Smooth muscle cell (in vitro differentiated cells): ENCODE measurements around the gene RTN3. TPM values are rescaled to one million over a fixed set of nuclear protein-coding genes. Genes with fewer than 3 reads are reported as not detected.

Experiments
- DNase-seq: peaks from one replicate; lab custom pipeline; 2025; ENCODE audit not compliant: unreplicated experiment; lab: John Stamatoyannopoulos, UW
- H2AFZ ChIP-seq: fragments of 200-600 bp; sonication (generic); 2 replicates; pipeline ENCODE4 v1.6.0; 2016; ENCODE audit warnings: antibody characterized with exemption, low read depth, mild to moderate bottlenecking
- H3F3A ChIP-seq: fragments of 200-600 bp; sonication (generic); 2 replicates; pipeline ENCODE4 v1.6.0; 2017; ENCODE audit warnings: antibody characterized with exemption, low read depth
- H3K27ac ChIP-seq: fragments of 200-600 bp; sonication (generic); 2 replicates; pipeline ENCODE4 v1.5.1; 2016; ENCODE audit warnings: low read depth, mild to moderate bottlenecking
- H3K27me3 ChIP-seq: fragments of 200-600 bp; sonication (generic); 2 replicates; pipeline ENCODE4 v1.6.1; 2016; ENCODE audit warnings: low read depth, mild to moderate bottlenecking
- H3K36me3 ChIP-seq: fragments of 200-600 bp; sonication (generic); 2 replicates; pipeline ENCODE4 v1.5.1; 2016; ENCODE audit warnings: low read depth
- H3K4me1 ChIP-seq: fragments of 200-600 bp; sonication (generic); 2 replicates; pipeline ENCODE4 v1.5.1; 2016; ENCODE audit warnings: low read depth
- H3K4me2 ChIP-seq: fragments of 200-600 bp; sonication (generic); 2 replicates; pipeline ENCODE4 v1.6.0; 2016; ENCODE audit warnings: mild to moderate bottlenecking
- H3K4me3 ChIP-seq: fragments of 200-600 bp; sonication (generic); 2 replicates; pipeline ENCODE4 v1.5.1; 2016; ENCODE audit warnings: mild to moderate bottlenecking
- H3K79me2 ChIP-seq: fragments of 200-600 bp; sonication (generic); 2 replicates; pipeline ENCODE4 v1.6.0; 2016; ENCODE audit warnings: low read depth, mild to moderate bottlenecking
- H3K9ac ChIP-seq: fragments of 200-600 bp; sonication (generic); 2 replicates; pipeline ENCODE4 v1.6.0; 2016; ENCODE audit warnings: low read depth
- H3K9me3 ChIP-seq: fragments of 200-600 bp; sonication (generic); replicated peaks from 2 replicates; pipeline ENCODE4 v1.5.1; 2016; ENCODE audit warnings: low read depth
- H4K20me1 ChIP-seq: fragments of 200-600 bp; sonication (generic); 2 replicates; pipeline ENCODE4 v1.6.0; 2016; ENCODE audit warnings: low read depth
- whole genome bisulfite sequencing: methylation state at CpG from one replicate; pipeline ENCODE4 v1.1.7; 2016; ENCODE audit warnings: low lambda C conversion rate; 5-methylcytosine and 5-hydroxymethylcytosine counted together
- polyA plus RNA-seq: library from polyadenylated mRNA; unstranded; fragments of >200 nt; fragmentation: Nextera tagmentation; extraction: Ambion mirVana; gene quantifications from 2 replicates; pipeline ENCODE4 v1.2.1, GENCODE V29; 2016
- total RNA-seq: library from RNA; depleted of rRNA; stranded (reverse); fragments of >200 nt; gene quantifications from 2 replicates; pipeline ENCODE4 v1.2.3, GENCODE V29; 2014
- TF ChIP-seq, protein P1 (sequence below): fragments of 200-600 bp; sonication (generic); IDR thresholded peaks from 2 replicates; pipeline ENCODE4 v1.5.1; 2017; ENCODE audit warnings: borderline replicate concordance, mild to moderate bottlenecking, antibody characterized with exemption; ENCODE audit not compliant: insufficient read depth, poor library complexity, severe bottlenecking

RTN3 gene
- total and polyA plus RNA-seq, 2 experiments from 2014 or later = 43.5 to 64.9 TPM

DNA sequence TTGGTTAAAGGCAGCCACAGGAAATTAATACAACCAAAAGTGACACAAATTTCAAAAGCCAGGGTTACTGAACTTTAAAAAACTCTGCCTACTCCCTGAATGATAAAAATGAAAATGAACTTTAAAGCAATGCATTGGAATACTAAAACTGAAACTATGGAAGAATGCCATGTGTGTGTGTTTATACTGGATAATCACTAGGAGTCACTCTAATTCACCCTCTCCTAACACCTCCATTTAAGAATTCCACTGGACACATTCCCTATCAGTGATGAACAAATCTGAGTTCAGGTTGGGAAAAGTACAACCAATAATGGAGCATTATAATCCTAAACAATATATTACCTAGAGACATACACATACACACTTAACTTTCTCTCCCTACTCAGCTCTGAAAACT, 39.6 kb upstream of the RTN3 start:
- Histone ChIP-seq H3K4me3 (no peak overlapping the region), H3K79me2 (no peaks in the 10 kb centered on the region), H3K27me3 (no peaks in the 10 kb centered on the region), H3K4me2 (no peak overlapping the region), H2AFZ (no peak overlapping the region), H3K4me1 (no peaks in the 10 kb centered on the region), H3K9me3 (no peaks in the 10 kb centered on the region), H3F3A (peaks cover 4% of the 10 kb centered on the region), H3K27ac (no peak overlapping the region), H3K9ac (no peak overlapping the region), H3K36me3 (peaks cover 13% of the 10 kb centered on the region), H4K20me1 (peaks cover 4% of the 10 kb centered on the region)
- TF ChIP-seq, protein P1, sequence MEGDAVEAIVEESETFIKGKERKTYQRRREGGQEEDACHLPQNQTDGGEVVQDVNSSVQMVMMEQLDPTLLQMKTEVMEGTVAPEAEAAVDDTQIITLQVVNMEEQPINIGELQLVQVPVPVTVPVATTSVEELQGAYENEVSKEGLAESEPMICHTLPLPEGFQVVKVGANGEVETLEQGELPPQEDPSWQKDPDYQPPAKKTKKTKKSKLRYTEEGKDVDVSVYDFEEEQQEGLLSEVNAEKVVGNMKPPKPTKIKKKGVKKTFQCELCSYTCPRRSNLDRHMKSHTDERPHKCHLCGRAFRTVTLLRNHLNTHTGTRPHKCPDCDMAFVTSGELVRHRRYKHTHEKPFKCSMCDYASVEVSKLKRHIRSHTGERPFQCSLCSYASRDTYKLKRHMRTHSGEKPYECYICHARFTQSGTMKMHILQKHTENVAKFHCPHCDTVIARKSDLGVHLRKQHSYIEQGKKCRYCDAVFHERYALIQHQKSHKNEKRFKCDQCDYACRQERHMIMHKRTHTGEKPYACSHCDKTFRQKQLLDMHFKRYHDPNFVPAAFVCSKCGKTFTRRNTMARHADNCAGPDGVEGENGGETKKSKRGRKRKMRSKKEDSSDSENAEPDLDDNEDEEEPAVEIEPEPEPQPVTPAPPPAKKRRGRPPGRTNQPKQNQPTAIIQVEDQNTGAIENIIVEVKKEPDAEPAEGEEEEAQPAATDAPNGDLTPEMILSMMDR = no peak
- DNase-seq = no peak

DNA sequence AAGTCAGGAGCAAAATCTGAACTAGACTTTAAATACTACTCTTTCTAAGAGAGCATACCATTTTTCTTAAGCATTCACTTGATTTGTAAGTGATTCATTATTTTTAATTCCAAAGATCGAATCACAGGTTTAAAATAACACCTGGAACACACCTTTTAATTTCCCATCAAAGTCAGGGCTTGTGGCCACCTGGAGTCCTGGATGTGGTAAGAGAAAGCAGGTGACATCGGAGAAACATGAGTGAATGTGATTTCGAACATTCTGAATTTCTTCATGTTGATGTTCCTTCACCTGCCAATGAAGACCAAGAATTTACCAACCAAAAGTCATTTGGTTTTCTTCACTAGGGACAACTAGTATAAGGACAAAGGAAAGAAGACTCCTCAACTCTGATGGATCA, 38.1 kb upstream of the RTN3 start:
- Histone ChIP-seq H3K4me2 (no peak overlapping the region), H3F3A (peaks cover 4% of the 10 kb centered on the region), H3K27me3 (no peaks in the 10 kb centered on the region), H3K27ac (no peak overlapping the region), H3K9ac (no peak overlapping the region), H3K36me3 (peaks cover 13% of the 10 kb centered on the region), H2AFZ (no peak overlapping the region), H3K9me3 (no peaks in the 10 kb centered on the region), H3K4me1 (no peaks in the 10 kb centered on the region), H3K79me2 (no peaks in the 10 kb centered on the region), H3K4me3 (no peak overlapping the region), H4K20me1 (peaks cover 4% of the 10 kb centered on the region)
- no peak for DNase-seq
- TF ChIP-seq, protein P1 = no peak
- WGBS = 97% methylated on average over 3 of the region's 3 CpGs

DNA sequence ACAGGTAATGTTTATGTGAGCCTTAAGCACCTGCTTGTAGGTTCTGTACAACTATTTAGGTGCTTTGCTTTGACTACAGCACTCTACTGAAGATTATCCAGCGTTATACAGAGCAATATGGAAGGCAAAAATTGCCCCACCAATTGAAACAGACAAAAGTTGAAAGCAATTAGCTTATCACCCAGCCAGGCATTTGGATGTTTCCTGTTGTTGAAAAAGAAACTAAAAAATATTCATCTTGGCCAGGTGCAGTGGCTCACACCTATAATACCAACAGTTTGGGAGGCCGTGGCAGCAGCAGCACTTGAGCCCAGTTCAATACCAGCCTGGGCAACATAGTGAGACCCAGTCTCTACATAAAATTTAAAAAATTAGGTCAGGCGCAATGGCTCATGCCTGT, 28.6 kb upstream of the RTN3 start:
- peaks cover 5% of the 10 kb centered on the region for H3K36me3 ChIP-seq
- H3K4me3 ChIP-seq = no peak overlapping the region
- H3K4me1 ChIP-seq = no peaks in the 10 kb centered on the region
- no peak overlapping the region for H3K9ac ChIP-seq
- TF ChIP-seq, protein P1 = no peak
- no peaks in the 10 kb centered on the region for H3F3A ChIP-seq
- no peak overlapping the region for H3K4me2 ChIP-seq
- no peaks in the 10 kb centered on the region for H3K27me3 ChIP-seq
- peaks cover 13% of the 10 kb centered on the region for H4K20me1 ChIP-seq
- H2AFZ ChIP-seq = no peak overlapping the region
- DNase-seq = no peak
- H3K27ac ChIP-seq = no peak overlapping the region
- peaks cover 5% of the 10 kb centered on the region for H3K79me2 ChIP-seq
- 94% methylated on average over 3 of the region's 3 CpGs for WGBS
- H3K9me3 ChIP-seq = no peaks in the 10 kb centered on the region

DNA sequence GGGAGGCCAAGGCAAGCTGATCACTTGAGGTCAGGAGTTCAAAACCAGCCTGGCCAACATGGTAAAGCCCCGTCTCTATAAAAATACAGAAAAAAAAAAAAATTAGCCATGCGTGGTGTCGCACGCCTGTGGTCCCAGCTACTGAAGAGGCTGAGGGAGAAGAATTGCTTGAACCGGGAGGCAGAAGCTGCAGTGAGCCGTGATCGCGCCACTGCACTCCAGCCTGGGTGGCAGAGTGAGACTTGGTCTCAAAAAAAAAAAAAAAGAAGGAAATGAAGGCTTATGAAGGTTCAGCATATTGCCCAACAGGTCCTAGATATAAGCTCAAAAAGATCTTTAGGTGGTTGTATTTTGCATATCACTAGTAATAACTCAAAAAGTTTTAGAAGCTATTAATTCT, 20.3 kb upstream of the RTN3 start:
- WGBS = 95% methylated on average over 8 of the region's 8 CpGs
- Histone ChIP-seq H3K9me3 (no peaks in the 10 kb centered on the region), H3K4me1 (peaks cover 9% of the 10 kb centered on the region), H3K27me3 (no peaks in the 10 kb centered on the region), H3F3A (no peaks in the 10 kb centered on the region), H3K36me3 (peaks cover 6% of the 10 kb centered on the region), H3K9ac (no peak overlapping the region), H3K4me3 (no peak overlapping the region), H4K20me1 (peaks cover 87% of the 10 kb centered on the region), H3K79me2 (peaks cover 82% of the 10 kb centered on the region), H3K27ac (no peak overlapping the region), H2AFZ (no peak overlapping the region), H3K4me2 (no peak overlapping the region)
- no peak for DNase-seq
- TF ChIP-seq, protein P1 = no peak
